Neural crest cell (in vitro differentiated cells): ENCODE data around the gene CSF3. TPM values are rescaled to one million over a fixed set of nuclear protein-coding genes. Genes with fewer than 3 reads are reported as not detected.
A peak's percentile ranks its signal among the peaks of the same experiment; 100 is the strongest.

ENCODE experiments used
- DNase-seq: peaks from one replicate; pipeline ENCODE4 v3.0.0; 2021; ENCODE audit warnings: low read depth, mixed read lengths, low spot score
- H3K27ac Mint-ChIP-seq: one replicate; pipeline ENCODE4 v1.8.0; 2021; ENCODE audit warnings: mild to moderate bottlenecking, mixed read lengths; ENCODE audit not compliant: unreplicated experiment
- H3K27me3 Mint-ChIP-seq: 2 replicates; pipeline ENCODE4 v1.8.0; 2021; ENCODE audit warnings: low read depth, mild to moderate bottlenecking, mixed read lengths
- H3K36me3 Mint-ChIP-seq: 2 replicates; pipeline ENCODE4 v1.8.0; 2021; ENCODE audit warnings: low read depth, mild to moderate bottlenecking, mixed read lengths
- H3K4me1 Mint-ChIP-seq: 2 replicates; pipeline ENCODE4 v1.8.0; 2021; ENCODE audit warnings: mixed read lengths
- H3K4me3 Mint-ChIP-seq: one replicate; pipeline ENCODE4 v1.8.0; 2021; ENCODE audit warnings: mild to moderate bottlenecking, mixed read lengths
- H3K9me3 Mint-ChIP-seq: 2 replicates; pipeline ENCODE4 v1.8.0; 2021; ENCODE audit warnings: mixed read lengths
- CTCF ChIP-seq: fragments of 200-600 bp; sonication (generic); conservative IDR thresholded peaks from 2 replicates; pipeline ENCODE4 v1.5.0; 2021; ENCODE audit warnings: antibody characterized with exemption, mild to moderate bottlenecking
- total RNA-seq: library from RNA; stranded (reverse); gene quantifications from 2 replicates; pipeline ENCODE4 v1.2.1, GENCODE V29; 2021

Gene CSF3
- total RNA-seq, 1 donor from 2014 or later, result not detected

GRCh38 chr17:40062329-40063186 is 47.3 kb downstream of the CSF3 start, which contains the start of gene THRA:
THRA (plus strand) TSS chr17:40062965; CDS start chr17:40074489, 11,524 bp downstream.
- TF ChIP-seq CTCF, result no peak
- DNase-seq, result peak; percentile 52
- Mint-ChIP-seq H3K36me3 (no peaks in the 10 kb centered on the region), H3K4me3 (peak within 1 kb of the TSS; percentile 90), H3K27ac (peak within 1 kb of the TSS; percentile 96), H3K4me1 (peaks cover 46% of the 10 kb centered on the region), H3K9me3 (no peaks in the 10 kb centered on the region), H3K27me3 (peaks cover 27% of the 10 kb centered on the region)

- H3K36me3 Mint-ChIP-seq, result no peaks in the 10 kb centered on the region
- peak overlapping the region; percentile 96 for H3K27ac Mint-ChIP-seq
- H3K9me3 Mint-ChIP-seq, result no peaks in the 10 kb centered on the region
- peaks cover 20% of the 10 kb centered on the region for H3K27me3 Mint-ChIP-seq
- no peak for DNase-seq
- TF ChIP-seq CTCF, result no peak
- H3K4me1 Mint-ChIP-seq, result peaks cover 52% of the 10 kb centered on the region
- peak overlapping the region; percentile 90 for H3K4me3 Mint-ChIP-seq
These were observed 48.0 kb downstream of the CSF3 start for GRCh38 chr17:40063187-40063771.

GRCh38 chr17:40063901-40064531 is 48.8 kb downstream of the CSF3 start:
- H3K4me1 Mint-ChIP-seq, result peaks cover 59% of the 10 kb centered on the region
- no peaks in the 10 kb centered on the region for H3K9me3 Mint-ChIP-seq
- peaks cover 19% of the 10 kb centered on the region for H3K27me3 Mint-ChIP-seq
- peak overlapping the region; percentile 90 for H3K4me3 Mint-ChIP-seq
- no peak for DNase-seq
- TF ChIP-seq CTCF, result no peak
- H3K27ac Mint-ChIP-seq, result peak overlapping the region; percentile 96
- H3K36me3 Mint-ChIP-seq, result no peaks in the 10 kb centered on the region

GRCh38 chr17:40064971-40065768 is 49.9 kb downstream of the CSF3 start:
- peak; percentile 30 for DNase-seq
- H3K27ac Mint-ChIP-seq, result peak overlapping the region; percentile 48
- no peaks in the 10 kb centered on the region for H3K36me3 Mint-ChIP-seq

More at GRCh38 chr17:40064971-40065768, 49.9 kb downstream of the CSF3 start:
- Mint-ChIP-seq H3K4me3 (peak overlapping the region; percentile 90), H3K4me1 (peaks cover 71% of the 10 kb centered on the region), H3K27me3 (peaks cover 17% of the 10 kb centered on the region), H3K9me3 (no peaks in the 10 kb centered on the region)
- TF ChIP-seq CTCF, result no peak
